Fibroblast of skin of right biceps (primary cell): ENCODE measurements around the gene TSPAN15.
A peak's percentile ranks its signal among the peaks of the same experiment; 100 is the strongest.

Experiments used
- DNase-seq: peaks from one replicate; pipeline ENCODE4 v3.0.0-alpha.2; 2013

The TSPAN15 gene

DNA sequence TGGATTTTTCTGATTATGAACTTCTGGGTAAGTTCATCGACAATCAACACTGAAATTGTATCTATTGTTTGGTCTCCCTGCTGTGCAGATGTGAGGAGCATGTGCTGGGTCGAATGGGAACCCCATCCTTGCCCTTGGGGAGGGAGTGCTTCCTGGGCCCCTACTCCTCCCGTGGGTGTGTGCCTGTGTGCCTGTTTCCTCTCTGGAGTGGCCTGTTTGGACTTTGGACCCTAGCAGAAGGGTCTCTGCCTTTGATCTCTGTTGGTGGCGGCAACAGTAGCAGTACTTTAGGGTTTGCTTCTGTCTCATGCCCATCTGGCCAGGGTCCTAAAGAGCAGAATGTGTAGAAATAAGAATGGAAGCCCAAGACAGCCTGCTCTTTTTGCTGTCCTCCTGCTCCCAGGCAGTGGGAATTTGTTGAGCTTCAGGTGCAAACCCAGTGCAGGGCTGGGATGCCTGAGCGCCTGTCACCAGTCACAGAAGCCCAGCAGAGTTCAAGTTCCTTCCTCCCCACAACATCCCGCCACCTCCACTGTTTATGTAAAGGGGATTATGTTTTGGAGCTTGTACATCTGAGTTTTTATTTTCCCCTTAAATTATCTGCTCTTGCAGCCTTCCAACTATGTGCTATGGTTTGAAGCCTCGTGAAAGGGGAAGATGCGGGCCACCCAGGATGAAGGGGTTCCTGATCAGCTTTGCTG, 33.1 kb upstream of the TSPAN15 start:
- DNase-seq = no peak

DNA sequence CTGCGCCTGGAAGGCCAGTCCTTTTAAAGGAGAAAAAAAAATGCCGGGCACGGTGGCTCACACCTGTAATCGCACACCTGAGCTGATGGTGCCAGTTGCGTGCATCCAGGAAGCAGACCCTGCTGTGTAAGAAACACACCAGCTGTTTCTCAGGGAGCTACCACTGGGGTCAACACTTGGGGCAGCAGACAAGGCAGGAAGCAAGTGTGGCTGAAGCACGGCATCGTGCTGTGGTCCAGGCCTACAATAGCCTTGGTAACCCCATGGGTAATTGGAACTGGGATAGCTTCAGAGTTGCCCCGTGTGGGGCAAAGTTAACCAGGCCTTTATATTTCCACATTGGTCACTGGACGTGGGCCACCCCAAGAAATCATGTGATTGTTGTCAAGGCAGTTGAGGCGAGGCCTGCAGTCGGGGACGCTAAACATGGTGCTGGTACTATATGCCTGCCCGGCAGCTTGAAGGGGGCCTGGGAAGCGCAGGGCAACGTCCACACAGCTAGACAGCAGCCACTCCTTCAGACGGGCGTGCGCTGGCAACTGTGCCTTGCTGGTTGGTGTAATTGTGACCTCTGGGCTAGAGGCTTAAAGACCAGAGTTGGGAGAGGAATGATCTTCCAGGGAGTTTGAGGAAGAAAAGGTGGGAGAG, 32.0 kb upstream of the TSPAN15 start:
- DNase-seq = no peak

DNA sequence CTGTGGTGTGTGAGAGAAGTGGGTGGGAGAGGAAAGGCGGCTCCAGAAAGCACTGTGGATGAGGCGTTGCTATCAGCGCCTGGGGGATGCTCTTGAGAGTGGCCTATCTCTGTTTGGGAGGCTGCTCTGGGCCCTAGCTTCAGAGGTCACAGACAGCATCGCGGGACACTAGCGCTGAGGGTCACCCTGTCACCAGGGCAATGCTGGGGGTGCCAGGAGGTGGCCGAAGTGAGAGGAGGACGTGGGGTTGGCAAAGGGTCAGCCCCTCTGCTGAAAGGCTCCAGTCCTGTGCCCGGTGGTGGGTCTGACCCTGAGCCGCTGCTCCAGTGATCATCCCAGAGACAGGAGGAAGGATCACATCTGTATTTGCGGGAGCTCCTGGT, 31.5 kb upstream of the TSPAN15 start:
- DNase-seq = no peak

DNA sequence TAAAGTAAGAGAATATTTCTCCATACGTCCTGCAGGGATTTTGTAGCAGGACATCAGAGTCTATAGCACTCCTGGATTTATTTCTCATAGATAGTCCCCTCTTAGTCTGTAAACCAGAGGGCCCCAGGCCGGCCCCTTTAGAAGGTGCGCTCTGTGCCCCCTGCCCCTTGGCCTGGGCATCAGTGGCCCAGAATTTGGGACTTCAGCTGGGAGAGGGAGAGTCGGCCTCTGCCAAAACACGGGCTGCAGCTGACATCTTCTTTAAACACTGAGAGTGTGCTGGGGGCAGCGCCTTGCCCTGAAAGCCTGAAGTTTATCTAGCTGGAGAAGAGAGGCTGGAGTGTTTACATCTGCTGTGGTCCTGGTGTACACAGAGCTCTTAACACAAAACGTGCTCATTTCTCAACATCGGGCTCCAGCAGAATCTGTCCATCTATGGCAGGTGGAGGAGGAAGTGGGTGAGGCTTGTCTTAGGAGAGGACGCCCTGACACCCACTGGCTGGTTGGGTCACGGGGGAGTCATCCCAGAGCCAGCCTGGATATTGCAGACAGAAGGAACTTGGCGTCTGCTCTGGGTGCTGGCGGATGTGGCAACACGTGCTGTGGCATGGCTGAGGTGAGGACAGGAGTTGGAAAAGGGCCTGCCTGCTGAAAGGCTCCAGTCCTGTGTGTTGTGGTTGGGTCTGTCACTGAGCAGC, 29.5 kb upstream of the TSPAN15 start:
- DNase-seq = no peak

DNA sequence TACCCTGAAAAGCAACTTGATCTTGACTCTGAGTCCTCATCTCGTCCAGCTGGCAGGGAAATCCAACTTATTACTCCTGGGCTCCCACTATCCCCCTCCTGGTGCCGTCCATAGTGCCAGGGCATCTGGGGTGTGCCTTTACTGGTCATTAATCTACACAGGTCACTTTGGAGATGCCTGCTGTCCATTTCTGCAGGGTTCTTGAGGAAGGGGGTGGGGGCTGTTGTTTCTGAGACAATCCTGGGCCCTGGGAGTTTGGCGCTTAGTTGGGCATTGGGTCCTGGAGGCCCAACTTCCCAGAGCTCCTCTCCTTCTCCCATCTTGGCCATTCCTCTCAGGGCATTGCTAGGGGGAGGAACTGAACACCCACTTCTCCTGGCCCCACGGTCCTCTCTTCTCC, 28.6 kb upstream of the TSPAN15 start:
- DNase-seq = no peak

DNA sequence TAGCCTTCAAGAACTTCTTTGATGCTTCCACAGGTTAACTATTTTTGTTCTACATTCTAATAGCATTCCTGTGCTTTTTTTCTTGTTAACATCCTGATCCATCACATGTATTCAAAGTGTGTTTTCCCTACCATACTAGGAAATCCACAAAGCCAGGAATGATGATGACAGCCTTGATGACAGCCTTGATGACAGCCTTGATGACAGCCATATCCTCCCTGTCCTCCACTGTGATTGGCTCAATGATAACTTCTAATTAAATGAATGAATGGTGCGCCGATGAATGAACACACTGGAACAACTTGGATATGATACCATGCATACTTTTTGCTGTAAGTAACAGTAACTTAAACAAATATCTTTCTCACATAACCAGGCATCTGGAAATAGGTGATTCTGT, 26.2 kb upstream of the TSPAN15 start:
- DNase-seq = peak; percentile 38

DNA sequence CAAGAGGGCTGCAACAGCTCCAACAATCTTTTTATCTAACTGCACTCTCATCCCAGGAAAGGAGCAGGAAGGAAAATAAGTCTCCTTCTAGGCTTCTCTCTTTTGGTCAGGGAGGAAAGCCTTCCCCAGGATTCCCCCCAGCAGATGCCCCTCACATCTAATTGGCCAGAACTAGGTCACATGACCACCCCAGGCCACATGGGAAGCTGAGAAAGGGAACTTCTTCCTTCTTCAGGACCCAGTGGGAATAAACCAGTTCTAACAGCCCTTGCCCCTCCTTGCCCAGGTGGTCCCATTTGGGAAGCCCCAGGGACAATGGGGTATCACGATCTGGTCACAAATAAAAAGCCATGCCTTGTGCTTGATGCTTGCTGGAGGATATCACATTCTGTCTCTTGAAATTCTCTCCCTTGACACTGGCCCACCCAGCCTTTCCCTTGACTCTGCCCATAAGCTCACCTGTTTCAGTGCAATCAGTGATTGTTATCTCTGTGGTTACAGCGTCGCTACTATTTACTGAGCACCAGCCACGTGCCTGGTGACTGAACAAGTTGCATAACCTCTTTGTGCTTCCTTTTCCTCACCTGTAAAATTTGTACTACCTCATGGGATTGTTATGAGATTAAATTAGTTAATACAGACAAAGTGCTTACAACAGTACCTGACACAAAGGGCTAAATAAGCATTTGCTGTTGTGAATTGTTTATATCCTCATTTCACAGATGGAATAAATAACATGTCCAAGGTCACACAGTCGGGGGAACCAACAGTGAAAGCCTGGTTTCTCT, 25.6 kb upstream of the TSPAN15 start:
- DNase-seq = no peak

DNA sequence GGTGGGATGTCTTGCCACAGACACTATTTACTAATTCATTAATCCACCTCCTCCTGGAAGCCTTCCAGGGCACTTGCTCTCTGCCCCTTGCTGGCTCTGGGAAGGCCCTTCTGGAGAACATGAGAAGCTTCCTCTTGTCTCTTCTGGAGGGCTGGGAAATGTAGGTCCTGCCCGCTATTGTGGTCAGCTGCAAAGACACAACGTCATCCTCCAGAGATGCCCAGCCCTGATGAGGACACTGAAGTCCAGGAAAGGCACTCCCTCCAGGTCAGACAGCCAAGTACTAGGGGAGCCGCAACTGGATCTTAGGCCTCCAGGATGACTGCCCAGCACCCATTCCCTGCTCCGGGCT, 24.9 kb upstream of the TSPAN15 start:
- no peak for DNase-seq

DNA sequence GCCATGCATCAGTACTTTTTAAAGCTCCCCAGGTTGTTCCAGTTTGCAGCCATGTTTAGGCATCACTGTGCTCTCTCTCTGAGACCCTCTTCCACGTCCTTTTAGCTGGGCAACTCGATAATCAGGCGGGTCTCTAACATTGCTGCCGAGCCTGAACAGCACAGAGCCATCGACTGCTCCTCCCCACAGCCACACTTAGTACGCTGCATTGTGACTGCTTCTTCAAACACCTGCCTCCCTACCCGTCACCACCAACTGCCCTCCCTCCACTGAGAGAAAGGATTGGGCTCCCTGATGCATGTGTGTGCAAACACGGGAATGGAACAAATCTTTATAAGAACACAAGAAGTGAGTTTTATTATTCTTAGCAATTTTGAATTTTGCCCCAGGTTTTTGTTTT, 23.1 kb upstream of the TSPAN15 start:
- no peak for DNase-seq

DNA sequence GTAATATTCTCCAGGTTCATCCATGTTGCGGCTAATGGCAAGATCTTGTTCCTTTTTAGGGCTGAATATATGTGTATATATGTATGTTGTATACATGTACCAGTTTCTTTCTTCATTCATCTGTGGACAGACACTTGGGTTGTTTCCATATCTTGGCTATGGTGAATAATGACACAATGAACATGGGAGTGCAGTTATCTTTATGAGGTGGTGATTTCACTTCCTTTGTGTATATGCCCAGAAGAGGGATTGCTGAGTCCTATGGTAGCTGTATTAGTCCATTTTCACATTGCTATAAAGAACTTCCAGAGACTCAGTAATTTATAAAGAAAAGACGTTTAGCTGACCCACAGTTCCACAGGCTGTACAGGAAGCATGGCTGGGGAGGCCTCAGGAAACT, 17.1 kb upstream of the TSPAN15 start:
- no peak for DNase-seq

DNA sequence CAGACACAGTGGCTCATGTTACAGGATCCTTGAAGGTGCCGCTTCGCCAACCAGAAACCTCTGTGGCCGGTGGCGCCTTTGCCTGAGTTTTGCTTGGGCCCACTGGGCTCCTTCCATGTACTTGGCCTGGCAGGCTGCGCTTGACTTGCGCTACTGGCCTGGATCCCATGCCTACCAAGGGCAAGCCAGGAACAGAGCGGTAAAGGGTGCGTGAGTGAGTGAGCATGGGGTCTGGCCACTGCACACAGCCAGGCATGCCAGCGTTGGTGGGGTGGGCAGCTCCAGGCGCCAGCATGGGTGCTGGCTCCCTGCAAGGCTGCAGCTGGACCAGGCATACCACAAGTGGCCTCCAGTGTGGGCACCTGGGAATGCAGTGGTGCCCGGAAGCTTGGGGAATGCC, 16.3 kb upstream of the TSPAN15 start:
- DNase-seq = no peak

DNA sequence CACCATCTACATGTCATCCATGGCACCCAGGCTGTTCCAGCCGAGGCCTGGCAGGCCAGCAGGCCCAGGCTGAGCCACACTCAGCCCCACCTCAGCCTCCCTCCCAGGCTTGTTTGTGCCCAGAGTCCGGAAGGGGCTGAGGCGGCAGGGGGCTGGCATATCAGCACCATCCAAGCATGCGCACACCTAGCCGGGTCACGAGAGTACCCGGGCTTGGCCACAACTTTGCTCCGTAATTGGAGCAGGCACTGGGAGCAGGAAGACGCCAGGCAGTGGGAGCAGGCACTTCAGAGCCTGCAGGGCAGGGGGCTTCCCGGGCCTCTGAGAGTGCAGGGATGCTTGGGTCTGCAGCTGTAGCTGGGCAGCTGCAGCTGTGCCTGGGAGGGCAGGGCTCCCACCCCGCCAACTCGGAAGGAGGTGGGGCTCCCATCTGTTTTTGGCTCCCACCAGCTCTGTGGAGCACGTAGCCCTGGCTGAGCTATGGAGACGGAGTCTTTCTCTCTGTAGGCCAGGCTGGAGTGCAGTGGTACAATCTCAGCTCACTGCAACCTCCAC, 15.2 kb upstream of the TSPAN15 start:
- no peak for DNase-seq

DNA sequence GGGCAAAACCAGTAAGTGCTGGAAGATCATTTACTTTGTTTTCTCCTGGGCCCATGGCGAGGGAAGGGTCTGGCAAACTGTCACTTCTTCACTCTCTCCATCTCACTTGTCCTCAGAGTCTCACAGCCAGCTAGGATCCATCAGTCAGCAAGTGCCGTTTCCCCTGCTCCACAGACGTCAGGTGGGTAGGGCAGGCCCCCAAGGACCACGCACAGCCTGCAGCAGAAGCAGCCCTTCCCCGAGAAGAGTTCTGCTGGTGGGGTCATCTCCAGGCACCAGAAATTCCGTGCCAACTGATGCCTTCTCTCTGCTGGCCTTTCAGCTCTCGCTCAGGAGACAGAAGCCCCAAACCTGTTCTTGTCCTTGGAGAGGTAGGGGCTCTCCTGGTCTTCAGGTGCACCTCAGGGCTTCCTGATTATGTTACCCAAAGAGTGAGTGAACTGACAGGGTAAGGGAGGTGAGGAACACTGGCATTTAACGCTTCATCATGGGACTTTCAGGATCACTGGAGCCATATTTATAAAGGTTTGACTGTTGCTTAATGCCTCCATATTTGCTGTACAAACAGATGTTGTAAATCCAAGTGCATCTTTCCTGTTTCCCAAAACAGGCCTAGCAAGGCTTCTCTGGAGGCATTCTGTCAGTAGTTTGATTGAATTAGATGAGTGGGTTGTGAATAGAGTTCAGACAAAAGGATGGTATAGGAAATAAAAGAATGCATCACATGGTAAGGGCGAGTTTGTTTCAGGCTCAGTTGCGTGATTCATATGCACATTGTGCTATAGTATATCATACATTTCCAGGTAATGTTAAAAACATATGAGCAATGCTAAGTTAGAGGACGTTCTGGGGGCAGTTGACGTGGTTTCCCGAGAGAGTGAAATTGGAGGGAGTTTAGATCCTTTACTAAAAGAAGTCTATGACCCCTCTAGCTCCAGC, 13.7 kb upstream of the TSPAN15 start:
- DNase-seq = no peak

DNA sequence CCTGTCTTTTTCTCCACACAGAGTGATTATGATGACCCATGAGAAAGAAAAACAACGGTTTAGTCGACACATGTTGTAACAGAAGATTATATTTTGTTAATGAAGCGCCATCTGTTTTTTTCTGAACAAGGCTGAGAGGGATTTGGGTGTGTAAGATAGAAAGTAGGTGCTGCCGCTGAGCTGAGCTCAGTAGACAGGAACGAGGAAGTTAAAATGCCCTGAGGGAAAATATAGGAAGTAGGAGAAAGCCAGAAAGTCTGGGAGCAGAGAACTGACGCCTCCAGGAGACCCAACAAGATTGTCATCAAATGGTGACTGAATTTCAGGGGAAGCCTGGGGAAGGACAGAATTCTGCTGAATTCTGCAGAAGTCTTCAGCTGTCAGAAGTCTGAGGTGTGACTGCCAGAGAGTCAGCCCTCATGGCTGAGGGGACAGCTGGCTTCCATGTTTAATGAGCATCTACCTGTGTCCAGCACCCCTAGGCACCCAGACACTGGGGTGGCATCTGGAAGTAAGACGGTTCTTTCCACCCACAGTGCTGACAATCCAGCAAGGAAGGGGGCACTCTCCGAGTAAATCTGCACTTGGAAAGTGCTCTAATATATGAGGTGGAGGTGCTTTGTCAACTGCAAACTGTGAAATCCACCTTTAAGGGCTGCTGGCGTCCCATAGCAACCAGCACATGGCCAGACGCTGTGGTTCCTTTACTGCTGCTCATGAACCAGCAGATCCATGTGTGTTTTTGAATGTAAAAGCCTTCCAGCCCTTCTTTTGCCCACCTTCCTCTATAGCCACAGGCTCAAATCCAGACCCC, 12.5 kb upstream of the TSPAN15 start:
- peak; percentile 44 for DNase-seq

DNA sequence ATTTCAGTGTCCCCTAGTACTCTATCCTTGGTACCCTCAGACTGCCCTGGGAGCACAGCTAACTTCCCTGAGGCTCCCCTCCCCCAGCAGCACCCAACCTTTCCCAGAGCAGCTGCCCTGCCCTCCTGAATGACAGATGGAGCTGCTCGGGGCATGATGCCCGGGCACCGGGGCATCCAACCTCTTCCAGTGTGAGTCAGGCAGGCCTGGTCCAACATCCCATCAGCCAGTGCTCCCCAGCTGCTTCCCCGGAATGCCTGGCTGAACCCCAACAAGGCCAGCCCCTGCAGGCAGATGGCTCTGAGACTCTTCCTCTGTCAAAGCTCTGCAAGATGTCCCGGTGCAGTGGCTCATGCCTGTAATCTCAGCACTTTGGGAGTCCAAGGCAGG, 11.9 kb upstream of the TSPAN15 start:
- DNase-seq = no peak

DNA sequence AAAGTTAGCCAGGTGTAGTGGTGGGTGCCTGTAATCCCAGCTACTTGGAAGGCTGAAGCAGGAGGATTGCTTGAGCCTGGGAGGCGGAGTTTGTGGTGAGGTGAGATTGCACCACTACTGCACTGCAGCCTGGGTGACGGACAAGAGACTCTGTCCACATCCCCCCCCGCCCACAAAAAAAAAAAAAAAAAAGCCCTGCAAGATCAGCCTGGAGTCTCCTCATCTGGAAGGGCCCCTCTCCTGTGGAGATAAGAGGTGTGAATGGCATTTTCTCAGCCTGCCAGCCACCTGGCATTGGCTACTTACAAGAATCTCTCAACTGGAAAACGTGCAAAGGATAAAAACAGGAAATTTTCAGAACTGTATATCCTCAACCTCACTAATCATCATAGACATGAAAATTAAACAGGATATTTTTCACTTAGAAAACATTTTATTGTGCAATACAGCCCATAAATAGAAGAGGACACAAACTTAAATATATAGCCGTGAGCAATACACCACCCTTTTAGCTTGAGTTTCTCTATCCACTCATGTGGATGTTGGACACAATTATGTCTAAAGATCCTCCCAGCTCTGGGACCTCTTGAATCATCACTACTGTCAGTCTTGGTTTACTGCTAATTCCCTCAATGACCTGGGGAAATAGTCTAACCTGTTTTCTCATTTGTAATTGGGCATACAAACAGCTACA, 11.3 kb upstream of the TSPAN15 start:
- no peak for DNase-seq

DNA sequence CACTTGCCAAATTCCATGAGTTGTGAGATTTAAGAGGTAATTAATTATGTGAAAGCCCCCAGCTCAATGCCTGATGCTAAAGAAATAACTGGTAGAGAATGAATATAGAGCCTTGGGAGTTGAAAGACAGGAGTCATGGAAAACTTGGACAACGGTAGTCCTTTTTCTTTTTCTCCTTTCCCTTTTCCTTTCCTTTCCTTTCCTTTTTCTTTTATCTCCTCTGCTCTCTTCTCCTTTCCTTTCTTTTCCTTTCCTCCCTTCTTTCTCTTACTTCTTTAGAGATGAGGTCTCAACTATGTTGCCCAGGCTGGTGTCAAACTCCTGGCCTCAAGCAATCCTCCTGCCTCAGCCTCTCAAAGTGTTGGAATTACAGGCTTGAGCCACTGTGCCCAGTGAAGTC, 7.9 kb upstream of the TSPAN15 start:
- DNase-seq = no peak

DNA sequence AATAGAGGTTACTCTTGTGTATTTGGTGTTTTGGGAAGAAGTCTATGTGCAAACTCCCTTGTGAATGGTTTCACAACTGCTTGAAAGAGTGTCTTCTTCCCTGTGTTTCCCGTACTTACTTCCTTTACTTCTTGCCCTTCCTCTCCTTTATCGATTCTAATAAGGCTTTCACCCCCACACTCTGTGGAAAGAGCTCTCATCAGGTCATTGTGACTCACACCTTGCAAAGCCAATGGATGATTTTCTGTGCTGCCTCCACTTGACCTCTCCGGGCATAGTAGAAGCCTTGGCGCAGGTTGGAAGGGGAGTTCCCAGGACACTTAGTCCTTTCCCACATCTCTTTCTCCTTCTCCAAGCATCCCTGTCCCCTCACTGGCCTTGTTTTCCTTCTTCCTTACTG, 6.2 kb upstream of the TSPAN15 start:
- DNase-seq = no peak

DNA sequence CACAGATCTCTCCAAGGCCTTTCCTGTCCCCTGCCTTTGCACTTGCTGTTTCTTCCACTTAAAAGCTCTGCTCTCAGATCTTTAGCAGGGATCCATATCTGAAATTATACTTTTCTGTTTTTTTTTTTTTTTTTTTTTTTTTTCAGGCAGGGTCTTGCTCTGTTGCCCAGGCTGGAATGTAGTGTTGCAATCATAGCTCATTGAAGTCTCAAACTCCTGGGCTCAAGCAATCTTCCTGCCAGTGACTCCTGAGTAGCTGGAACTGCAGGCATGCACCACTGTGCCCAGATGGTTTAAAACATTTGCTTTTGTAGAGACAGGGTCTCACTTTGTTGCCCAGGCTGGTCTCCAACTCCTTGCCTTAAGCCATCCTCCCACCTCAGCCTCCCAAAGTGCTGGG, 5.0 kb upstream of the TSPAN15 start:
- peak; percentile 22 for DNase-seq

DNA sequence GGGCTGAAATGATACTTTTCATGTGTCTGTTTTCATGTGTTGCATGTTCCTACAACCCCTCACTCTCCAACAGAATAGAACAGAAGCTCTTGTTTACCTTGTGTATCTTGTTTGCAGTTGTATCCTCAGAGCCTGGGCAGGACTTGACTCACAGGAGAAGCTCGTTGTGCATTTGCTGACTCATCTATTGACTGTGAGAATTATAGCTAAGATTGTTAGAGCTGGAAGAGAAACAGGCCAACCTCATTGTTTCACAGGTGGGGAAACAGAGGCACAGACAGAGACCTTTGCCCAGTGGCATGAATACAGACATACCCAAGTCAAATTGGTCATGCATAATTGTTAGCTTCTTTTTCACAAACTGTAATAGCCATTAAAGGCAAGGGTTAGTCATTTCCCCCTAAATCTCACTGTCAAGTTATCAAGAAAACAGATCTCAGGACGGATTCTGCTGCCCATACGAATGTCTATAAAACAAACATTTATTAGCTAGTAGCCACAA, 4.6 kb upstream of the TSPAN15 start:
- DNase-seq = peak; percentile 77
